ENCODE results near the gene PDXP. TPM values are rescaled to one million over a fixed set of nuclear protein-coding genes. Genes with fewer than 3 reads are reported as not detected.
"Not testable (repeated sequence)": the region's sequence is repeated elsewhere in the genome, so short reads cannot be mapped to it uniquely, and the experiment has no call there.

The PDXP gene
- total RNA-seq, result 25.0 TPM
- polyA plus RNA-seq, result 8.9 TPM
- long read RNA-seq, donor 1, partial matches to known transcripts, result 0 of 1 reads
- long read RNA-seq, donor 1, other reads (novel, unspliced or antisense), result 0 of 1 reads
- long read RNA-seq, donor 2, transcript PDXP-201 (2 exons, 2,010 nt), result major isoform, 45 of 45 reads
- long read RNA-seq, donor 2, partial matches to known transcripts, result 0 of 45 reads
- long read RNA-seq, donor 2, other reads (novel, unspliced or antisense), result 0 of 45 reads
- long read RNA-seq, donor 3, transcript PDXP-201 (2 exons, 2,010 nt), result major isoform, 22 of 22 reads
- long read RNA-seq, donor 3, partial matches to known transcripts, result 0 of 22 reads
- long read RNA-seq, donor 3, other reads (novel, unspliced or antisense), result 0 of 22 reads
- long read RNA-seq, donor 4, transcript PDXP-201 (2 exons, 2,010 nt), result major isoform, 9 of 9 reads
- long read RNA-seq, donor 4, partial matches to known transcripts, result 0 of 9 reads
- long read RNA-seq, donor 4, other reads (novel, unspliced or antisense), result 0 of 9 reads
- long read RNA-seq, donor 5, transcript PDXP-201 (2 exons, 2,010 nt), result major isoform, 23 of 23 reads
- long read RNA-seq, donor 5, partial matches to known transcripts, result 0 of 23 reads
- long read RNA-seq, donor 5, other reads (novel, unspliced or antisense), result 0 of 23 reads
- long read RNA-seq, donor 6, transcript PDXP-201 (2 exons, 2,010 nt), result major isoform, 23 of 23 reads
- long read RNA-seq, donor 6, partial matches to known transcripts, result 0 of 23 reads
- long read RNA-seq, donor 6, other reads (novel, unspliced or antisense), result 0 of 23 reads
- long read RNA-seq, donor 7, transcript PDXP-201 (2 exons, 2,010 nt), result major isoform, 10 of 10 reads
- long read RNA-seq, donor 7, partial matches to known transcripts, result 0 of 10 reads
- long read RNA-seq, donor 7, other reads (novel, unspliced or antisense), result 0 of 10 reads
- long read RNA-seq, donor 8, transcript PDXP-201 (2 exons, 2,010 nt), result major isoform, 7 of 7 reads
- long read RNA-seq, donor 8, partial matches to known transcripts, result 0 of 7 reads
- long read RNA-seq, donor 8, other reads (novel, unspliced or antisense), result 0 of 7 reads
- long read RNA-seq, donor 9, transcript PDXP-201 (2 exons, 2,010 nt), result major isoform, 11 of 11 reads
- long read RNA-seq, donor 9, partial matches to known transcripts, result 0 of 11 reads
- long read RNA-seq, donor 9, other reads (novel, unspliced or antisense), result 0 of 11 reads
- long read RNA-seq, donor 10, transcript PDXP-201 (2 exons, 2,010 nt), result major isoform, 24 of 33 reads
- long read RNA-seq, donor 10, partial matches to known transcripts, result 9 of 33 reads
- long read RNA-seq, donor 10, other reads (novel, unspliced or antisense), result 0 of 33 reads

- under 1% methylated on average over 101 of the region's 101 CpGs for whole genome bisulfite sequencing
- H3K27ac ChIP-seq (ENCODE audit: low read depth in 1 of 2, low read length in 1 of 2), result peak within 1 kb of the TSS; percentile 86 to 92
- peak within 1 kb of the TSS; percentile 71 to 77 for H3K4me3 ChIP-seq (ENCODE audit: low read length in 2 of 2)
- no peaks in the 10 kb centered on the region for H3K27me3 ChIP-seq (ENCODE audit: control insufficient read depth in 2 of 2, insufficient read depth in 1 of 2, low read length in 1 of 2)
- peak; percentile 96 to 99 (median 99) for DNase-seq (ENCODE audit: low read depth in 6 of 9, low spot score in 9 of 9)
- no peaks in the 10 kb centered on the region for H3K9me3 ChIP-seq (ENCODE audit: control insufficient read depth in 2 of 2, insufficient read depth in 1 of 2, low read length in 1 of 2)
- H3K36me3 ChIP-seq (ENCODE audit: control insufficient read depth in 2 of 2, insufficient read depth in 2 of 2, low read length in 1 of 2), result peaks cover 9 to 15% of the 10 kb centered on the region in 2 donors
- peaks cover 32 to 37% of the 10 kb centered on the region in 2 donors for H3K4me1 ChIP-seq (ENCODE audit: control insufficient read depth in 2 of 2, insufficient read depth in 2 of 2, low read length in 2 of 2)
Observed at GRCh38 chr22:37658133-37659065, at the start of gene PDXP. PDXP (plus strand) TSS chr22:37658723; CDS start chr22:37658783, 60 bp downstream.

GRCh38 chr22:37609240-37610152, 49.0 kb upstream of the PDXP start:
- peaks cover 9 to 11% of the 10 kb centered on the region in 2 donors for H3K36me3 ChIP-seq (ENCODE audit: control insufficient read depth in 2 of 2, insufficient read depth in 2 of 2, low read length in 1 of 2)
- peaks cover 0 to 9% of the 10 kb centered on the region in 2 donors for H3K27me3 ChIP-seq (ENCODE audit: control insufficient read depth in 2 of 2, insufficient read depth in 1 of 2, low read length in 1 of 2)
- no peak for DNase-seq (ENCODE audit: low read depth in 6 of 9, low spot score in 9 of 9)
- WGBS, result 12% methylated on average over 26 of the region's 26 CpGs
- peak overlapping the region; percentile 62 to 95 for H3K4me3 ChIP-seq (ENCODE audit: low read length in 2 of 2)
- H3K27ac ChIP-seq (ENCODE audit: low read depth in 1 of 2, low read length in 1 of 2), result peak overlapping the region; percentile 88 to 100
- H3K4me1 ChIP-seq (ENCODE audit: control insufficient read depth in 2 of 2, insufficient read depth in 2 of 2, low read length in 2 of 2), result peaks cover 19 to 62% of the 10 kb centered on the region in 2 donors
- peaks cover 0 to 4% of the 10 kb centered on the region in 2 donors for H3K9me3 ChIP-seq (ENCODE audit: control insufficient read depth in 2 of 2, insufficient read depth in 1 of 2, low read length in 1 of 2)

GRCh38 chr22:37610153-37610475, 48.4 kb upstream of the PDXP start:
- not testable (repeated sequence) for H3K9me3 ChIP-seq (ENCODE audit: control insufficient read depth in 2 of 2, insufficient read depth in 1 of 2, low read length in 1 of 2); DNase-seq (ENCODE audit: low read depth in 6 of 9, low spot score in 9 of 9); H3K27me3 ChIP-seq (ENCODE audit: control insufficient read depth in 2 of 2, insufficient read depth in 1 of 2, low read length in 1 of 2)
- peaks cover 13 to 14% of the 10 kb centered on the region in 2 donors for H3K36me3 ChIP-seq (ENCODE audit: control insufficient read depth in 2 of 2, insufficient read depth in 2 of 2, low read length in 1 of 2)
- peak overlapping the region; percentile 62 to 95 for H3K4me3 ChIP-seq (ENCODE audit: low read length in 2 of 2)
- WGBS, result 95% methylated on average over 3 of the region's 3 CpGs
- H3K27ac ChIP-seq (ENCODE audit: low read depth in 1 of 2, low read length in 1 of 2), result peak overlapping the region in 1 of 2 donors; percentile 100
- peaks cover 16 to 58% of the 10 kb centered on the region in 2 donors for H3K4me1 ChIP-seq (ENCODE audit: control insufficient read depth in 2 of 2, insufficient read depth in 2 of 2, low read length in 2 of 2)

- Histone ChIP-seq H3K4me1 (ENCODE audit: control insufficient read depth in 2 of 2, insufficient read depth in 2 of 2, low read length in 2 of 2) (peaks cover 13 to 53% of the 10 kb centered on the region in 2 donors), H3K9me3 (ENCODE audit: control insufficient read depth in 2 of 2, insufficient read depth in 1 of 2, low read length in 1 of 2) (peaks cover 0 to 4% of the 10 kb centered on the region in 2 donors), H3K27ac (ENCODE audit: low read depth in 1 of 2, low read length in 1 of 2) (peak overlapping the region in 1 of 2 donors; percentile 59), H3K4me3 (ENCODE audit: low read length in 2 of 2) (no peak overlapping the region), H3K27me3 (ENCODE audit: control insufficient read depth in 2 of 2, insufficient read depth in 1 of 2, low read length in 1 of 2) (peaks cover 0 to 4% of the 10 kb centered on the region in 2 donors), H3K36me3 (ENCODE audit: control insufficient read depth in 2 of 2, insufficient read depth in 2 of 2, low read length in 1 of 2) (peaks cover 16% of the 10 kb centered on the region in 2 donors)
- WGBS, result 92% methylated on average over 15 of the region's 15 CpGs
- DNase-seq (ENCODE audit: low read depth in 6 of 9, low spot score in 9 of 9), result no peak
Observed at GRCh38 chr22:37610480-37611129, 47.9 kb upstream of the PDXP start.

GRCh38 chr22:37611207-37611606, 47.3 kb upstream of the PDXP start:
- peaks cover 13 to 50% of the 10 kb centered on the region in 2 donors for H3K4me1 ChIP-seq (ENCODE audit: control insufficient read depth in 2 of 2, insufficient read depth in 2 of 2, low read length in 2 of 2)
- H3K9me3 ChIP-seq (ENCODE audit: control insufficient read depth in 2 of 2, insufficient read depth in 1 of 2, low read length in 1 of 2), result peaks cover 0 to 4% of the 10 kb centered on the region in 2 donors
- DNase-seq (ENCODE audit: low read depth in 6 of 9, low spot score in 9 of 9), result no peak
- WGBS, result 95% methylated on average over 6 of the region's 6 CpGs
- H3K27ac ChIP-seq (ENCODE audit: low read depth in 1 of 2, low read length in 1 of 2), result peak overlapping the region in 1 of 2 donors; percentile 59
- peaks cover 19 to 21% of the 10 kb centered on the region in 2 donors for H3K36me3 ChIP-seq (ENCODE audit: control insufficient read depth in 2 of 2, insufficient read depth in 2 of 2, low read length in 1 of 2)
- H3K27me3 ChIP-seq (ENCODE audit: control insufficient read depth in 2 of 2, insufficient read depth in 1 of 2, low read length in 1 of 2), result peaks cover 0 to 3% of the 10 kb centered on the region in 2 donors
- H3K4me3 ChIP-seq (ENCODE audit: low read length in 2 of 2), result no peak overlapping the region

GRCh38 chr22:37616201-37617083, 42.1 kb upstream of the PDXP start:
- no peak overlapping the region for H3K4me3 ChIP-seq (ENCODE audit: low read length in 2 of 2)
- no peak overlapping the region for H3K27ac ChIP-seq (ENCODE audit: low read depth in 1 of 2, low read length in 1 of 2)
- WGBS, result 97% methylated on average over 27 of the region's 27 CpGs
- H3K27me3 ChIP-seq (ENCODE audit: control insufficient read depth in 2 of 2, insufficient read depth in 1 of 2, low read length in 1 of 2), result no peaks in the 10 kb centered on the region
- H3K36me3 ChIP-seq (ENCODE audit: control insufficient read depth in 2 of 2, insufficient read depth in 2 of 2, low read length in 1 of 2), result peaks cover 66% of the 10 kb centered on the region in 2 donors
- peaks cover 0 to 4% of the 10 kb centered on the region in 2 donors for H3K9me3 ChIP-seq (ENCODE audit: control insufficient read depth in 2 of 2, insufficient read depth in 1 of 2, low read length in 1 of 2)
- peaks cover 0 to 12% of the 10 kb centered on the region in 2 donors for H3K4me1 ChIP-seq (ENCODE audit: control insufficient read depth in 2 of 2, insufficient read depth in 2 of 2, low read length in 2 of 2)
- DNase-seq (ENCODE audit: low read depth in 6 of 9, low spot score in 9 of 9), result no peak

Measured in thymus (tissue), 14 donors.